Stomach (tissue), 9 donors: ENCODE measurements around the gene GPR35. TPM values are rescaled to one million over a fixed set of nuclear protein-coding genes. Genes with fewer than 3 reads are reported as not detected.

Experiments used
- DNase-seq, 2 donors: peaks; one replicate each; pipeline versions ENCODE4 v3.0.0 to v3.0.0-alpha.2; 2013 to 2019
- H3K27ac ChIP-seq, 5 donors: fragments of 200-600 bp in 4 of 5; sonication (generic) in 4 of 5; one replicate each; pipeline ENCODE4 v1.5.1; 2013 to 2019; ENCODE audit warnings: mild to moderate bottlenecking in 1 of 5, moderate library complexity in 1 of 5
- H3K27me3 ChIP-seq, 3 donors: fragments of 200-600 bp; sonication (generic); one replicate each; pipeline ENCODE4 v1.5.1; 2017 to 2019; ENCODE audit warnings: mixed run types in 1 of 3
- H3K36me3 ChIP-seq, 4 donors: fragments of 200-600 bp; sonication (generic); 1 replicate in 3 of 4; 2 replicates in 1 of 4; pipeline ENCODE4 v1.5.1; 2016 to 2019
- H3K4me1 ChIP-seq, 4 donors: fragments of 200-600 bp; sonication (generic); one replicate each; pipeline ENCODE4 v1.5.1; 2016 to 2019
- H3K4me3 ChIP-seq, 4 donors: fragments of 200-600 bp; sonication (generic) in 3 of 4; one replicate each; pipeline ENCODE4 v1.5.1; 2016 to 2019; ENCODE audit warnings: mild to moderate bottlenecking in 1 of 4
- H3K9me3 ChIP-seq, 4 donors: fragments of 200-600 bp; sonication (generic); one replicate each; pipeline ENCODE4 v1.5.1; 2016 to 2019
- EP300 ChIP-seq: sonication (generic); formaldehyde crosslinking; IDR thresholded peaks from one replicate; pipeline ENCODE4 v1.6.1; 2017; ENCODE audit warnings: antibody characterized with exemption
- POLR2A ChIP-seq, 4 donors: fragments of 450-650 bp; IDR thresholded peaks; one replicate each; pipeline ENCODE4 v1.6.1; 2016; ENCODE audit warnings: antibody characterized with exemption in 4 of 4, control low read depth in 2 of 4, mild to moderate bottlenecking in 1 of 4, moderate library complexity in 1 of 4
- POLR2AphosphoS5 ChIP-seq, 3 donors: sonication (generic); formaldehyde crosslinking; IDR thresholded peaks; one replicate each; pipeline ENCODE4 v1.6.1; 2016; ENCODE audit warnings: antibody characterized with exemption in 3 of 3
- WGBS, 5 donors: extraction: QIAGEN DNeasy Blood & Tissue Kit in 3 of 5; methylation state at CpG; one replicate each; pipeline versions ENCODE4 v1.1.5 to v1.1.7; 2013 to 2018; 5-methylcytosine and 5-hydroxymethylcytosine counted together
- intact Hi-C: fragments of 100-400 bp; cut with DNase I; formaldehyde crosslinking; loops from one replicate; pipeline ENCODE4 v1.15.1; 2023; ENCODE audit warnings: low total_unique reads
- polyA plus RNA-seq, 3 donors: library from polyadenylated mRNA; stranded (reverse); fragments of 200-250 nt; gene quantifications; one replicate each; pipeline ENCODE4 v1.2.3, GENCODE V29; 2013
- total RNA-seq, 5 donors: library from RNA; depleted of rRNA; stranded (reverse); fragments of >200 nt; gene quantifications; one replicate each; pipeline versions ENCODE4 v1.1.0 to v1.2.3, GENCODE V29; 2014 to 2016
- TF ChIP-seq, protein P1 (sequence below), 7 experiments: fragments of 450-650 bp in 4 of 7; fragments of 200-600 bp in 3 of 7; sonication (generic) in 3 of 7; IDR thresholded peaks; one replicate each; pipeline ENCODE4 v1.5.1; 2016 to 2019; ENCODE audit warnings: antibody characterized with exemption in 7 of 7, control low read depth in 2 of 7, mild to moderate bottlenecking in 1 of 7
- donor health status: healthy with polysubstance abuse.
- donor health status: Bipolar disorder and iron deficiency.
- donor health status: healthy.

GPR35 gene
- total and polyA plus RNA-seq, 8 donors, result 8.5 to 68.9 (median 12.9) TPM

DNA sequence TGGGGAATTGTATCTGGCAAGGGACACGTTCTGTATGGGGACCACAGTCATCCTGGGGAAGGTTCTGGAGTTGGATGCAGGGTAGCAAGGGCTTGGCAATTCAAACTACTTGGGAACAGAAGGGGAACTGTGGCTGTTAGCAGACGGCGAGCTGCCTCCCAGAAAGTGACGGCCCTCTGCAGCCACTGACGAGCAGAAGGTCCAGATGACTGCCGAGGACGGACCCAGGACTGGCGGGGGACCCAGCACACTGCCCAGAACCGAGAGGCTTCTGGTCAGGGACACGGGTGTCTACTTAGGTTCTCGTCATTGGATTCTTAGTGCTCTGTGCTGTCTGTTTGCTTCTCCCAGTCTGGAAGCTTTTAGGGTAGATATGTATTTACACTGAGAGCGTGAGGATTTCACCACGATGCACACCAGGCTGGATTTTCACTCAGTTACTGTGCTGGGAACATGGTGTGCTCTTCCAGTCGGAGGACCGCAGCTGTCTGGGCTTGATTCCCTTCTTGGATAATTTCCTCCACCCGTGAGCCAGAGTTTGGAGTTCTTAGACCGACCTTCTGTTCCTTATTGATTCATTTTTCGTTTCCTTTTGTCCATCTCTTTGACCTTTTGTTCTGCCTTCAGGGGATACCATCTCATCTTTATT lies 13.4 kb downstream of the GPR35 start:
- peak; percentile 14 to 23 for DNase-seq
- H3K4me1 ChIP-seq, result no peaks in the 10 kb centered on the region
- H3K27ac ChIP-seq, result peak overlapping the region in 2 of 5 donors; percentile 36 to 40
- peaks cover 0 to 8% (median 5%) of the 10 kb centered on the region in 4 donors for H3K9me3 ChIP-seq
- H3K36me3 ChIP-seq, result no peaks in the 10 kb centered on the region
- intact Hi-C loops, result no loop called here
- 54 to 63% (median 58%) methylated on average over 18 of the region's 18 CpGs for WGBS, 5 donors
- peaks cover 0 to 24% (median 0%) of the 10 kb centered on the region in 3 donors for H3K27me3 ChIP-seq
- H3K4me3 ChIP-seq, result no peak overlapping the region
- TF ChIP-seq, protein P1, sequence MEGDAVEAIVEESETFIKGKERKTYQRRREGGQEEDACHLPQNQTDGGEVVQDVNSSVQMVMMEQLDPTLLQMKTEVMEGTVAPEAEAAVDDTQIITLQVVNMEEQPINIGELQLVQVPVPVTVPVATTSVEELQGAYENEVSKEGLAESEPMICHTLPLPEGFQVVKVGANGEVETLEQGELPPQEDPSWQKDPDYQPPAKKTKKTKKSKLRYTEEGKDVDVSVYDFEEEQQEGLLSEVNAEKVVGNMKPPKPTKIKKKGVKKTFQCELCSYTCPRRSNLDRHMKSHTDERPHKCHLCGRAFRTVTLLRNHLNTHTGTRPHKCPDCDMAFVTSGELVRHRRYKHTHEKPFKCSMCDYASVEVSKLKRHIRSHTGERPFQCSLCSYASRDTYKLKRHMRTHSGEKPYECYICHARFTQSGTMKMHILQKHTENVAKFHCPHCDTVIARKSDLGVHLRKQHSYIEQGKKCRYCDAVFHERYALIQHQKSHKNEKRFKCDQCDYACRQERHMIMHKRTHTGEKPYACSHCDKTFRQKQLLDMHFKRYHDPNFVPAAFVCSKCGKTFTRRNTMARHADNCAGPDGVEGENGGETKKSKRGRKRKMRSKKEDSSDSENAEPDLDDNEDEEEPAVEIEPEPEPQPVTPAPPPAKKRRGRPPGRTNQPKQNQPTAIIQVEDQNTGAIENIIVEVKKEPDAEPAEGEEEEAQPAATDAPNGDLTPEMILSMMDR (IDR thresholded peaks at IDR 0.05), result no peak
- TF ChIP-seq POLR2AphosphoS5 (IDR thresholded peaks at IDR 0.05) (no peak), POLR2A (IDR thresholded peaks at IDR 0.05) (no peak)

GRCh38 chr2:240639566-240639965 lies 14.3 kb downstream of the GPR35 start:
- 87 to 93% (median 90%) methylated on average over 18 of the region's 18 CpGs for whole genome bisulfite sequencing, 5 donors
- intact Hi-C loops, result no loop called here
- H3K27me3 ChIP-seq, result peaks cover 0 to 34% (median 0%) of the 10 kb centered on the region in 3 donors
- no peak overlapping the region for H3K4me3 ChIP-seq
- no peak overlapping the region for H3K27ac ChIP-seq
- peak in 1 of 2 donors; percentile 16 for DNase-seq
- H3K4me1 ChIP-seq, result no peaks in the 10 kb centered on the region
- no peaks in the 10 kb centered on the region for H3K36me3 ChIP-seq
- TF ChIP-seq EP300, result no peak
- no peak for TF ChIP-seq POLR2A (IDR thresholded peaks at IDR 0.05)
- TF ChIP-seq POLR2AphosphoS5 (IDR thresholded peaks at IDR 0.05), result no peak
- TF ChIP-seq, protein P1 (IDR thresholded peaks at IDR 0.05), result no peak
- no peaks in the 10 kb centered on the region for H3K9me3 ChIP-seq

- H3K36me3 ChIP-seq, result no peaks in the 10 kb centered on the region
- H3K27ac ChIP-seq, result no peak overlapping the region
- WGBS, 5 donors, result 10 to 23% (median 17%) methylated on average over 8 to 16 of the region's 16 CpGs
- H3K4me3 ChIP-seq, result no peak overlapping the region
- intact Hi-C loops, result no loop called here
- no peaks in the 10 kb centered on the region for H3K4me1 ChIP-seq
- no peak for TF ChIP-seq POLR2AphosphoS5 (IDR thresholded peaks at IDR 0.05)
- TF ChIP-seq, protein P1 (IDR thresholded peaks at IDR 0.05), result peak in 2 of 7 experiments; percentile 19 to 31
- peak; percentile 50 to 77 for DNase-seq
- peaks cover 0 to 47% (median 5%) of the 10 kb centered on the region in 3 donors for H3K27me3 ChIP-seq
- no peaks in the 10 kb centered on the region for H3K9me3 ChIP-seq
Observed at GRCh38 chr2:240640939-240641338, 15.7 kb downstream of the GPR35 start.

GRCh38 chr2:240642061-240642805 lies 17.0 kb downstream of the GPR35 start:
- WGBS, 5 donors, result 81 to 86% (median 83%) methylated on average over 5 to 36 of the region's 36 CpGs
- intact Hi-C loops, result no loop called here

More at GRCh38 chr2:240642061-240642805, 17.0 kb downstream of the GPR35 start:
- Histone ChIP-seq H3K9me3 (no peaks in the 10 kb centered on the region), H3K4me1 (no peaks in the 10 kb centered on the region), H3K4me3 (no peak overlapping the region), H3K27me3 (peaks cover 0 to 60% (median 16%) of the 10 kb centered on the region in 3 donors), H3K27ac (no peak overlapping the region), H3K36me3 (no peaks in the 10 kb centered on the region)
- TF ChIP-seq POLR2A (IDR thresholded peaks at IDR 0.05) (no peak), EP300 (no peak), POLR2AphosphoS5 (IDR thresholded peaks at IDR 0.05) (no peak)
- TF ChIP-seq, protein P1 (IDR thresholded peaks at IDR 0.05), result no peak
- DNase-seq, result peak; percentile 1 to 22
